ENCODE results near the gene TCF12. TPM values are rescaled to one million over a fixed set of nuclear protein-coding genes. Genes with fewer than 3 reads are reported as not detected.

The TCF12 gene
- polyA plus RNA-seq, 1 donor (not counting 4 experiments of a cell fraction or from before 2014, with no cell fraction given), result 48.3 TPM

DNA sequence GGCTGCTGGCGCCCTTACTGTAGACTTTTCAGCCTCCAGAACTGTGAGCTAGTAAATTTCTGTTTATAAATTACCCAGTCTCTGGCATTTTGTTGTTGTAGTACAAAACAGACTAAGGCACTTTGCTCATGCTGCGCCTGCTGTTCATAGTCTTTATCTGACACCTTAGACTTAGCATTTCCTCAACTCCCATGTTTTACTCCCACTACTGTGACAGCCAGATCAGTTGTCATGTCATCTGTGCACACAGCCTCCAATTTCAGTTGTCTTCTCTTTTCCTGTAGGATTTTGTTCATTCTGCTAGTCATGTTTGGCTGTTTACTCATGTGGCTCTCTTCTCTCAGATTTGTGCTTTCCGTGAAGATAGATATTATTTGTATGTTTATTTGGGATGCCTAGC, 62.0 kb downstream of the TCF12 start:
- Histone ChIP-seq H3K36me3 (ENCODE audit: control insufficient read depth in 2 of 2, extremely low read depth in 1 of 2, insufficient read depth in 2 of 2, low read length in 2 of 2) (no peaks in the 10 kb centered on the region), H3K4me2 (ENCODE audit: control insufficient read depth, extremely low read depth, insufficient read depth, low read depth, low read length) (no peak overlapping the region), H3K4me1 (ENCODE audit: control insufficient read depth, extremely low read depth, insufficient read depth, low read length) (peaks cover 29% of the 10 kb centered on the region), H2AFZ (ENCODE audit: control insufficient read depth, low read length) (no peak overlapping the region), H3K27me3 (ENCODE audit: control insufficient read depth, extremely low read depth, insufficient read depth, low read length) (no peaks in the 10 kb centered on the region), H3K27ac (ENCODE audit: control insufficient read depth, insufficient read depth, low read length) (no peak overlapping the region), H3K9me3 (ENCODE audit: control insufficient read depth, low read depth, low read length) (no peaks in the 10 kb centered on the region), H3K9me1 (ENCODE audit: control insufficient read depth, extremely low read depth, insufficient read depth, low read length) (no peaks in the 10 kb centered on the region), H3K79me2 (ENCODE audit: control insufficient read depth, insufficient read depth, low read length) (peaks cover 74% of the 10 kb centered on the region), H3K9ac (ENCODE audit: control insufficient read depth, extremely low read depth, insufficient read depth, low read length) (no peak overlapping the region), H4K20me1 (ENCODE audit: control insufficient read depth, extremely low read depth, insufficient read depth, low read length) (no peaks in the 10 kb centered on the region), H3K4me3 (ENCODE audit: control insufficient read depth in 2 of 3, extremely low read depth in 1 of 3, insufficient read depth in 2 of 3, low read depth in 1 of 3, low read length in 3 of 3) (no peak overlapping the region)
- no peak for TF ChIP-seq EZH2 (IDR thresholded peaks at IDR 0.05; ENCODE audit: low read length)
- TF ChIP-seq, protein P1, sequence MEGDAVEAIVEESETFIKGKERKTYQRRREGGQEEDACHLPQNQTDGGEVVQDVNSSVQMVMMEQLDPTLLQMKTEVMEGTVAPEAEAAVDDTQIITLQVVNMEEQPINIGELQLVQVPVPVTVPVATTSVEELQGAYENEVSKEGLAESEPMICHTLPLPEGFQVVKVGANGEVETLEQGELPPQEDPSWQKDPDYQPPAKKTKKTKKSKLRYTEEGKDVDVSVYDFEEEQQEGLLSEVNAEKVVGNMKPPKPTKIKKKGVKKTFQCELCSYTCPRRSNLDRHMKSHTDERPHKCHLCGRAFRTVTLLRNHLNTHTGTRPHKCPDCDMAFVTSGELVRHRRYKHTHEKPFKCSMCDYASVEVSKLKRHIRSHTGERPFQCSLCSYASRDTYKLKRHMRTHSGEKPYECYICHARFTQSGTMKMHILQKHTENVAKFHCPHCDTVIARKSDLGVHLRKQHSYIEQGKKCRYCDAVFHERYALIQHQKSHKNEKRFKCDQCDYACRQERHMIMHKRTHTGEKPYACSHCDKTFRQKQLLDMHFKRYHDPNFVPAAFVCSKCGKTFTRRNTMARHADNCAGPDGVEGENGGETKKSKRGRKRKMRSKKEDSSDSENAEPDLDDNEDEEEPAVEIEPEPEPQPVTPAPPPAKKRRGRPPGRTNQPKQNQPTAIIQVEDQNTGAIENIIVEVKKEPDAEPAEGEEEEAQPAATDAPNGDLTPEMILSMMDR (optimal IDR thresholded peaks at IDR 0.05 in 1 of 3, IDR thresholded peaks at IDR 0.05 in 1 of 3, conservative IDR thresholded peaks at IDR 0.05 in 1 of 3; ENCODE audit: extremely low read depth in 1 of 3, insufficient read depth in 2 of 3, low read length in 3 of 3), result no peak
- no peak for DNase-seq (ENCODE audit: low read depth, low spot score)
- dilution Hi-C loops (cut with MboI; ENCODE audit: extremely low pct_ligation_motif_present, low sequenced_read_pairs), result no loop called here
- no peak for FAIRE-seq

DNA sequence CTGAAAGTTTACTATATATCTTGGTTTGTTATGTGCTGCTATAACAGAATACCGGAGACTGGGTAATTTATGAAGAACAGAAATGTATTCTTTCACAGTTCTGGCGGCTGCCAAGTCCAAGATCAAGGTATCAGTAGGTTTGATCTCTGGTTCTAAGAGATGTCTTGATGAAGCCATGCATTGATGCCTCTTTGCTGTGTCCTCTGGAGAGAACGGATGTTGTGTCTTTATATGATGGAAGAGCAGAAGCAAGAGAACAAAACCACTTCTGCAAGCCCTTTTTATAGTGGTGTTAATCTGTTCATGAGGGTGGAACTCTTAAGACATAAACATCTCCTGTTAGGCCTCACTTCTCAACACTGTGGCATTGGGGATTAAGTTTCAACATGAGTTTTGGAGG, 62.7 kb downstream of the TCF12 start:
- Histone ChIP-seq H3K79me2 (ENCODE audit: control insufficient read depth, insufficient read depth, low read length) (peaks cover 77% of the 10 kb centered on the region), H3K4me2 (ENCODE audit: control insufficient read depth, extremely low read depth, insufficient read depth, low read depth, low read length) (no peak overlapping the region), H3K4me1 (ENCODE audit: control insufficient read depth, extremely low read depth, insufficient read depth, low read length) (peaks cover 33% of the 10 kb centered on the region), H2AFZ (ENCODE audit: control insufficient read depth, low read length) (no peak overlapping the region), H3K4me3 (ENCODE audit: control insufficient read depth in 2 of 3, extremely low read depth in 1 of 3, insufficient read depth in 2 of 3, low read depth in 1 of 3, low read length in 3 of 3) (no peak overlapping the region), H3K36me3 (ENCODE audit: control insufficient read depth in 2 of 2, extremely low read depth in 1 of 2, insufficient read depth in 2 of 2, low read length in 2 of 2) (no peaks in the 10 kb centered on the region), H3K9ac (ENCODE audit: control insufficient read depth, extremely low read depth, insufficient read depth, low read length) (no peak overlapping the region), H4K20me1 (ENCODE audit: control insufficient read depth, extremely low read depth, insufficient read depth, low read length) (no peaks in the 10 kb centered on the region), H3K27ac (ENCODE audit: control insufficient read depth, insufficient read depth, low read length) (no peak overlapping the region), H3K27me3 (ENCODE audit: control insufficient read depth, extremely low read depth, insufficient read depth, low read length) (no peaks in the 10 kb centered on the region), H3K9me1 (ENCODE audit: control insufficient read depth, extremely low read depth, insufficient read depth, low read length) (no peaks in the 10 kb centered on the region), H3K9me3 (ENCODE audit: control insufficient read depth, low read depth, low read length) (no peaks in the 10 kb centered on the region)
- no peak for TF ChIP-seq EZH2 (IDR thresholded peaks at IDR 0.05; ENCODE audit: low read length)
- TF ChIP-seq, protein P1 (optimal IDR thresholded peaks at IDR 0.05 in 1 of 3, IDR thresholded peaks at IDR 0.05 in 1 of 3, conservative IDR thresholded peaks at IDR 0.05 in 1 of 3; ENCODE audit: extremely low read depth in 1 of 3, insufficient read depth in 2 of 3, low read length in 3 of 3), result no peak
- no peak for DNase-seq (ENCODE audit: low read depth, low spot score)
- dilution Hi-C loops (cut with MboI; ENCODE audit: extremely low pct_ligation_motif_present, low sequenced_read_pairs), result no loop called here
- no peak for FAIRE-seq

Measured in keratinocyte (primary cell).